Ishikawa (cell line): ENCODE data around the gene DRG1.

ENCODE experiments used
- EP300 ChIP-seq: IDR thresholded peaks from 2 replicates; pipeline ENCODE4 v1.6.1; 2012; ENCODE audit warnings: borderline replicate concordance
- FOXM1 ChIP-seq: IDR thresholded peaks from 2 replicates; pipeline ENCODE4 v1.6.1; 2012; ENCODE audit warnings: low read depth, borderline replicate concordance
- NFIC ChIP-seq: IDR thresholded peaks from 2 replicates; pipeline ENCODE4 v1.6.1; 2012
- TEAD4 ChIP-seq: IDR thresholded peaks from 2 replicates; pipeline ENCODE4 v1.6.1; 2012
- YY1 ChIP-seq: IDR thresholded peaks from 2 replicates; pipeline ENCODE4 v1.6.1; 2012; ENCODE audit warnings: low read depth
- ZBTB7A ChIP-seq: IDR thresholded peaks from 2 replicates; pipeline ENCODE4 v1.6.1; 2012; ENCODE audit warnings: low read depth
- TF ChIP-seq, protein P1 (sequence below): IDR thresholded peaks from 2 replicates; pipeline ENCODE4 v1.6.1; 2012

DNA sequence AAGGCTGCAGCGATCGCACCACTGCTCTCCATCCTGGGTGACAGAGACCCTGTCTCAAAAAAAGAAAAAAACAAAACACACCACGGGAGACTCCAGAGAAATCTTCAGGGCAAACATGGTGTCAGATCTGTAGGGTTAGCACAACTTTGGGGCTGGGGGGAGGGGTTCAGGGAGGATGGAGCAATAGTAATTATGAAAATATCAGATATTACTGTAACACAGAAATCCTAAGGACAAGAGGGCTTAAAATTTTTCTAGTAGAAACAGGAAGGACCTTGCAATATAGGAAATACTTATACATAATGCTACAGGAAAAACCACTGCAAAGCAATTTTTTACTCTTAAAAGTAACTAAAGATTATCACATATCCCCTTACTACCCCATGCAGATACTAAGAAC lies 76.4 kb downstream of the DRG1 start:
- TF ChIP-seq EP300: no peak
- TF ChIP-seq YY1: no peak
- TF ChIP-seq, protein P1, sequence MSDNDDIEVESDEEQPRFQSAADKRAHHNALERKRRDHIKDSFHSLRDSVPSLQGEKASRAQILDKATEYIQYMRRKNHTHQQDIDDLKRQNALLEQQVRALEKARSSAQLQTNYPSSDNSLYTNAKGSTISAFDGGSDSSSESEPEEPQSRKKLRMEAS: no peak
- no peak for TF ChIP-seq ZBTB7A
- no peak for TF ChIP-seq TEAD4
- TF ChIP-seq NFIC: no peak
- no peak for TF ChIP-seq FOXM1
